ENCODE results near the gene CCDC142.
A peak's percentile ranks its signal among the peaks of the same experiment; 100 is the strongest.

The CCDC142 gene

DNA sequence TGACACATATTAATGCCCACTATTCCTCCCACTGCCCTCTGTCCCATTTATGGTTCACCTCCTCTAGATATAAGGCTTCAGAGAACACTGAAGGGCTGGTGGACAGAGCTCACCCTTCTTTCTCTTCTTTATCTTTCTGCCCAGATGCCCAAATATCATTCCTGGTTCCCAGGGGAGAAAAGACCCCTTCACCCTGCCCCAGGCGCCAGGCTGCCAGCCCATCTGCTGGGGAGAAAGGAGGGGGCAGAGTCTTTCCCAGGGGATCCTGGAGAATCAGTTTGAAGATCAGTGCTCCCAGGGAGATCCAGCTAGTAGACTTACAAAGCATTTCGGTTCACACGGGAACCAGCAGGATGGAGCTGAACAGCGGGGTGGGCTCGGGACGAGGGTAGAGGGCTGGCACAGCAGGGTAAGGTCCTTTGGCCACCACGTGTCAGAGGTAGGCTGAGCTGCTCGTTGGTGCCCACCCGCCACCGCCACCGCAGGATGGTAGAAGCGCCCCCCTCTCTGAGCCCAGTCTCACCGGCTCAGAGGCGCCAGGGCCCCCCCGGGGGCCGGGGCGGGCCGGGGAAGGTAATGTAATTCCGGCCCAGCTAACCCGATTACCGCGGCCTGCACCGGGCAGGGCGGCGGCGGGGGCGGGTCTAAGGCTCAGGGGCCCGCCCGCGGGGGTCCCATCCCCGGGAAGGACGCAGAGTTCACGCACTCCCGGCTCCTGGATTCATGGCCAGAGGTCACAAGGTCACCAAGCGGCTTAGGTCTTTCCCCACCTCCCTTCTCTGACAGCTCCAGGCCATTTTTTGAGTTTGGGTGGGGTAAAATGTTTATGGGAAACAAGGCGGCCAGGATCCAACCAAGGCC is 30.2 kb upstream of the CCDC142 start:
- H3K4me3 ChIP-seq (ENCODE audit: control insufficient read depth, low read depth, low read length) = no peak overlapping the region
- TF ChIP-seq, protein P1, sequence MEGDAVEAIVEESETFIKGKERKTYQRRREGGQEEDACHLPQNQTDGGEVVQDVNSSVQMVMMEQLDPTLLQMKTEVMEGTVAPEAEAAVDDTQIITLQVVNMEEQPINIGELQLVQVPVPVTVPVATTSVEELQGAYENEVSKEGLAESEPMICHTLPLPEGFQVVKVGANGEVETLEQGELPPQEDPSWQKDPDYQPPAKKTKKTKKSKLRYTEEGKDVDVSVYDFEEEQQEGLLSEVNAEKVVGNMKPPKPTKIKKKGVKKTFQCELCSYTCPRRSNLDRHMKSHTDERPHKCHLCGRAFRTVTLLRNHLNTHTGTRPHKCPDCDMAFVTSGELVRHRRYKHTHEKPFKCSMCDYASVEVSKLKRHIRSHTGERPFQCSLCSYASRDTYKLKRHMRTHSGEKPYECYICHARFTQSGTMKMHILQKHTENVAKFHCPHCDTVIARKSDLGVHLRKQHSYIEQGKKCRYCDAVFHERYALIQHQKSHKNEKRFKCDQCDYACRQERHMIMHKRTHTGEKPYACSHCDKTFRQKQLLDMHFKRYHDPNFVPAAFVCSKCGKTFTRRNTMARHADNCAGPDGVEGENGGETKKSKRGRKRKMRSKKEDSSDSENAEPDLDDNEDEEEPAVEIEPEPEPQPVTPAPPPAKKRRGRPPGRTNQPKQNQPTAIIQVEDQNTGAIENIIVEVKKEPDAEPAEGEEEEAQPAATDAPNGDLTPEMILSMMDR (conservative IDR thresholded peaks at IDR 0.05; ENCODE audit: control insufficient read depth, insufficient read depth, low read depth, low read length) = no peak
- DNase-seq (ENCODE audit: low read depth) = no peak

DNA sequence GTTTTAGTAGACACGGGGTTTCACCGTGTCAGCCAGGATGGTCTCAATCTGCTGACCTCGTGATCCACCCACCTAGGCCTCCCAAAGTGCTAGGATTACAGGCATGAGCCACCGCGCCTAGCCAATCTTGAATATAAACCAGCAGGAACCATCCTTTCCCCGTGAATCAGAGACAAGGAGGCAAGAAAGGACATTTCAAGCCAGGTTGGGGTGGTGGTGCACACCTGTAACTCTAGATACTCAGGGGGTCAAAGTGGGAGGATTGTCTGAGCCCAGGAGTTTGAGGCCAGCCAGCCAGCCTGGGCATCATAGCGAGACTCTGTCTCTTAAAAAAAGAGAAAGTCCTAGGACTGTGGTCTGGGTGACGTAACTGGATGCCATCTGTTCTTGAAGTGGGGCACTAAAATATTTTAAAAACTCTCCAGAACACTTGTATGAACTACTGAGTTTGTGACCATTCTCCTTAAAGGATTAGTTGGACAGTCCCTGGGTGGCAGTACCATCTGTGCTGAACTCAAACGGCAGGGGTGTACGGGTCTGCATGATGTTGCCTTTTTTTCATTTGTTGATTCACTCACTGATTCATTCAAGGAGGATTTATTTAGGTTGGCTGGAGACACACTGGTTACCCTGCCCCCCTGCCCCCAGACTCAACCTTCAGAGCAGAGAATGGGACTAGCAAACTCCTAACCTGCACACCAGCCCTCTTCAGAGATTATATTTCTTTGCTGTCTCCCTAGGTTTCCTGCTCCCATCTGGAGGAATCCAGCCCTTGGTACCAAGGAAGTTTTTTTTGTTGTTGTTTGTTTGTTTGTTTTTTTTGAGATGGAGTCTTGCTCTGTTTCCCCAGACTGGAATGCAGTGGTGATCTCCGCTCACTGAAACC is 28.5 kb upstream of the CCDC142 start:
- DNase-seq (ENCODE audit: low read depth) = peak; percentile 35
- no peak overlapping the region for H3K4me3 ChIP-seq (ENCODE audit: control insufficient read depth, low read depth, low read length)
- TF ChIP-seq, protein P1 (conservative IDR thresholded peaks at IDR 0.05; ENCODE audit: control insufficient read depth, insufficient read depth, low read depth, low read length) = no peak

GRCh38 chr2:74510272-74510671 is 27.5 kb upstream of the CCDC142 start:
- no peak overlapping the region for H3K4me3 ChIP-seq (ENCODE audit: control insufficient read depth, low read depth, low read length)
- TF ChIP-seq, protein P1 (conservative IDR thresholded peaks at IDR 0.05; ENCODE audit: control insufficient read depth, insufficient read depth, low read depth, low read length) = no peak
- no peak for DNase-seq (ENCODE audit: low read depth)

- H3K4me3 ChIP-seq (ENCODE audit: control insufficient read depth, low read depth, low read length) = peak overlapping the region; percentile 95
- TF ChIP-seq, protein P1 (conservative IDR thresholded peaks at IDR 0.05; ENCODE audit: control insufficient read depth, insufficient read depth, low read depth, low read length) = no peak
- DNase-seq (ENCODE audit: low read depth) = peak; percentile 79
Observed at GRCh38 chr2:74507926-74508520, 25.2 kb upstream of the CCDC142 start.

DNA sequence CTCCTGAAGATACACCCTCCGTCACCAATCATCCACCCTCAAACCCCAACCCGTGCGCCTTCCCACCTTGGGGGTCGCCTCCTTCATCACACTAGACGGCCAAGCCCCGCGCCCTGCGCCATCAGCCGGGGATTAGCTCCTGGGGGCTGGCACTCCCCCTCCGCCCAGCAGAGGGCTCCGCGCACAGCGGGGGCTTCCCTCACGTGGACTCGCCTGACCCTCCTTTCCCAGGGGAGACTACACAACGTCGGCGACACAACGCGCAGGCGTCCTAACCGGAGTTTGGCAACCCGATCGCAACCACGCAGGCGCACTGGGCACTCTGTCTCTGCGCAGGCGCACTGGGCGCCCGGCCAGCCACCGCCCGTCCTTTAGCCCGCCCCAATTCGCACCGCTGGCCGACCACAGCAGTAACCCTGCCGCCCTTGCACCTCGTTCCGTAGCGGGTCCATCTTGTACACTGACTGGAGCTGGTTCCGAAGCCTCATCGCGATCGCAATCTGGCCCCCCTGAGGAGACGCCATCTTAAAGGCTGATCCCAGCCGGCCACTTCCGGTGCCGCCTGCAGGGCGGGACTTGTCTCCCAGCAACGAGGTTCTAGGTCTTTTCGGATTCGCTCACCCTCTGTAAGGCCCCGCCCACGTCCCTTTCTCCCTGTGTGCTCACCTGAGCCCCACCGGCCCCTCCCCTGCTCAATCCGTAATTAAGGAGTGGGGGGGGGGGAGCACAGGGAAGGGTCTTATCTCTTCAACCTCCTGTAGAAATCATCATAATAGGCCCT is 24.5 kb upstream of the CCDC142 start, which contains the start of gene PCGF1:
Gene PCGF1 (minus strand): TSS at position 551 of the 781 bp plus-strand sequence. CDS start 27 bp downstream, at position 524.
- TF ChIP-seq, protein P1 (conservative IDR thresholded peaks at IDR 0.05; ENCODE audit: control insufficient read depth, insufficient read depth, low read depth, low read length) = peak; percentile 19
- DNase-seq (ENCODE audit: low read depth) = peak; percentile 97
- H3K4me3 ChIP-seq (ENCODE audit: control insufficient read depth, low read depth, low read length) = peak within 1 kb of the TSS; percentile 95
